SH-SY5Y (cell line): ENCODE measurements around the gene ATP8B4.

ENCODE experiments used
- GATA2 ChIP-seq: IDR thresholded peaks from 2 replicates; pipeline ENCODE4 v1.6.1; 2011; ENCODE audit warnings: mild to moderate bottlenecking, low read depth, low read length
- GATA3 ChIP-seq: IDR thresholded peaks from 2 replicates; pipeline ENCODE4 v1.6.1; 2011; ENCODE audit warnings: low read depth, mild to moderate bottlenecking, low read length, moderate library complexity

DNA sequence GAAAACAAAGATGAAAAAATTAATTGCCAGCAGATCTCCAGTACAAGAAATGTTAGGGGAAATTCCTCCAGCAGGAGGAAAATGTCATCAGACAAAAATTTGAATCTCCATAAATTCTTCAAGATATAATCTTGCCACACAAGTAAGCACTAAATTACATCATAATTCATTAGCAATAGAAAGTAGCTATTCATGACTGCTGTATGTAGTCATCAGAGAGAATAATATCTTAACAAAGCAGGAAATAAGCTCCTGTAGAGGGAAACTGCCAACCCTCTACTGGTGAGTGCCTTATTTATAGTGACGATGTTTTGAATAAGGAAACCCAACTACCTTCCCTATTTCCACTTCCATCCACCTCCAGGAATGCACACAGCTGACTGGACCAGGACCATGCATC, 47.2 kb upstream of the ATP8B4 start:
- TF ChIP-seq GATA2 = no peak
- TF ChIP-seq GATA3 = no peak
